Sigmoid colon (tissue), 4 donors: Measurements from ENCODE around the gene GTF3C5.

Experiments
- EP300 ChIP-seq, 4 donors: sonication (generic); formaldehyde crosslinking; IDR thresholded peaks; one replicate each; pipeline ENCODE4 v1.6.1; 2017; ENCODE audit warnings: antibody characterized with exemption in 4 of 4
- POLR2A ChIP-seq, 2 donors: fragments of 450-650 bp; IDR thresholded peaks; one replicate each; pipeline ENCODE4 v1.6.1; 2016; ENCODE audit warnings: antibody characterized with exemption in 2 of 2, mild to moderate bottlenecking in 2 of 2, moderate library complexity in 2 of 2

- TF ChIP-seq POLR2A (IDR thresholded peaks at IDR 0.05) (no peak), EP300 (IDR thresholded peaks at IDR 0.05) (no peak)
Observed at GRCh38 chr9:133094842-133095393, 64.1 kb downstream of the GTF3C5 start.
